ENCODE data around the gene FXYD6.

- TF ChIP-seq POLR2A (IDR thresholded peaks at IDR 0.05) (no peak), CTCF (IDR thresholded peaks at IDR 0.05) (no peak)
Observed at GRCh38 chr11:117860139-117860538, 16.3 kb downstream of the FXYD6 start.
